ENCODE data around the gene TBKBP1.
"Not testable (repeated sequence)": the region's sequence is repeated elsewhere in the genome, so short reads cannot be mapped to it uniquely, and the experiment has no call there.

GRCh38 chr17:47682727-47683126, 11.2 kb upstream of the TBKBP1 start:
- TF ChIP-seq EZH2 (IDR thresholded peaks at IDR 0.05; ENCODE audit: low read depth): not testable (repeated sequence)
- TF ChIP-seq, protein P1, sequence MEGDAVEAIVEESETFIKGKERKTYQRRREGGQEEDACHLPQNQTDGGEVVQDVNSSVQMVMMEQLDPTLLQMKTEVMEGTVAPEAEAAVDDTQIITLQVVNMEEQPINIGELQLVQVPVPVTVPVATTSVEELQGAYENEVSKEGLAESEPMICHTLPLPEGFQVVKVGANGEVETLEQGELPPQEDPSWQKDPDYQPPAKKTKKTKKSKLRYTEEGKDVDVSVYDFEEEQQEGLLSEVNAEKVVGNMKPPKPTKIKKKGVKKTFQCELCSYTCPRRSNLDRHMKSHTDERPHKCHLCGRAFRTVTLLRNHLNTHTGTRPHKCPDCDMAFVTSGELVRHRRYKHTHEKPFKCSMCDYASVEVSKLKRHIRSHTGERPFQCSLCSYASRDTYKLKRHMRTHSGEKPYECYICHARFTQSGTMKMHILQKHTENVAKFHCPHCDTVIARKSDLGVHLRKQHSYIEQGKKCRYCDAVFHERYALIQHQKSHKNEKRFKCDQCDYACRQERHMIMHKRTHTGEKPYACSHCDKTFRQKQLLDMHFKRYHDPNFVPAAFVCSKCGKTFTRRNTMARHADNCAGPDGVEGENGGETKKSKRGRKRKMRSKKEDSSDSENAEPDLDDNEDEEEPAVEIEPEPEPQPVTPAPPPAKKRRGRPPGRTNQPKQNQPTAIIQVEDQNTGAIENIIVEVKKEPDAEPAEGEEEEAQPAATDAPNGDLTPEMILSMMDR (conservative IDR thresholded peaks at IDR 0.05): not testable (repeated sequence)

Measured in PC-9 (cell line).